ELF-1 (cell line): ENCODE measurements around the gene GNAT1.

Experiments used
- DNase-seq: peaks from one replicate; pipeline ENCODE4 v3.0.0-alpha.2; 2016; ENCODE audit warnings: low read depth, low spot score

The GNAT1 gene

DNA sequence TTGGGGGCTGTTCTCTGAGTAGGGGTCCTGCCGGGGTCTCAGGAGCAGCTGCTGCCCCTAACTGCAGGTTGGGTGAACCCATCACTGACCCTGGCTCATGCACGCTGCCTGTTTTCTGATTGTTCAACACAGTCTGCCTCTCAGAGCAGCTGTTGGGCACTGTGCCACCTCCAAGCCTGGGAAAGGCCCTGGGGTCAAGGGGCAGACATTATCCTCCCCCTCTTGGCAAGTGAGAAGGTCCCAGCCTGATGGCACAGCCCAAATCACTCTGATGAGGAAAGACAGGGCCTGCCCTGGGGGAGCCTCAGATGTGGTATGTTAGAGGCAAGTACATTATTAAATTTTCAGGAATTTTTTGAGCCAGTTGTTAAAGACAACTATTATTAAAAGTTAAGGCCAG, 14.1 kb upstream of the GNAT1 start:
- DNase-seq, result no peak

DNA sequence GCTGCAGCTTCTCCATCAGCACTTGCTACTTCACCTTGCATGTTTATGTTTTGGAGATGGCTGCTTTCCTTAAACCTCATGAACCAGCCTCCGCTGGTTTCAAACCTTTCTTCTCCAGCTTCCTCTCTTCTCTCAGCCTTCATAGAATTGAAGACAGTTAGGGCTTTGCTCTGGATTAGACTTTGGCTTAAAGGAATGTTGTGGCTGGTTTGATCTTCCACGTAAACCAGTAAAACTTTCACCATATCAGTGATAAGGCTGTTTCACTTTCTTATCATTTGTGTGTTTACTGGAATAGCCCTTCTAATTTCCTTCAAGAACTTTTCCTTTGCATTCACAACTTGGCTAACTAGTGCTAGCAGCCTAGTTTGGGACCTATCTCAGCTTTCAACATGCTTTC, 11.7 kb upstream of the GNAT1 start:
- no peak for DNase-seq

DNA sequence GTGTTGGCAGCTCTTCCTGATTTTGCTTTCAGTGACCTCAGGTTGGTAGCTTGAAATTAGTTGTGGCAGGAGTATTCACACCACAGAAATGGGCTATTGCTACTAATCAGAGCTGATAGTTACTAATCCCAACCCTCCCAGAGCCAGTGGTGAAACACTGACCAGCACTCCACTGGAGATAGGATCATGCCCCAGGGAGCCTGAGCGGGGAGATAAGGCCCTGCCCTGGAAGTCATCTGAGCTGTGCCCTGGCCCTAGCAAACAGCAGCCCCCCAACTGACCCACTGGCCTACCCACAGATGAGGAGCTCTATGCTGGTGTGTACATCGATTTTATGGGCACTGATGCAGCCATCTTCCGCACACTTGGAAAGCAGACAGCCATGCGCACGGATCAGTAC, 9.4 kb upstream of the GNAT1 start:
- no peak for DNase-seq

DNA sequence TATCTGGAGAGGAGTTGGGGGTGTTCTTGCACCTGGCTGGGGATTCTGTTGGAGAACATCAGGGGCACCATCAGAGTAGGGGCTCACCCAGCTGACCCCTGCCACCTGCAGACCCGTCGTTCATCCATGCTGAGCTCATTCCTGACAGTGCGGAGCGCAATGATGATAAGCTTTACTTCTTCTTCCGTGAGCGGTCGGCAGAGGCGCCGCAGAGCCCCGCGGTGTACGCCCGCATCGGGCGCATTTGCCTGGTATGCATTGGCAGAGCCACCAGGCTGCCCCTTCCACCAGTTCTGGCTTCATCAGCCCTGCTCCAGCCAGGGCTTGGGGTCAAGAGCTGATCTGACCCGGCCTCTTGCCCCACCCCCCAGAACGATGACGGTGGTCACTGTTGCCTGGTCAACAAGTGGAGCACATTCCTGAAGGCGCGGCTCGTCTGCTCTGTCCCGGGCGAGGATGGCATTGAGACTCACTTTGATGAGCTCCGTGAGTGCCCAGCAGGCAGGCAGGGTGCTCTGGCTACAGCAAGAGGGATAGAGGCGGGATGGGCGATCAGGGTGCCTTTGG, 8.8 kb upstream of the GNAT1 start:
- DNase-seq, result no peak

GRCh38 chr3:50183755-50184154, 7.7 kb upstream of the GNAT1 start:
- DNase-seq, result peak; percentile 61

- no peak for DNase-seq
Measured at GRCh38 chr3:50184242-50184978, 7.0 kb upstream of the GNAT1 start.

DNA sequence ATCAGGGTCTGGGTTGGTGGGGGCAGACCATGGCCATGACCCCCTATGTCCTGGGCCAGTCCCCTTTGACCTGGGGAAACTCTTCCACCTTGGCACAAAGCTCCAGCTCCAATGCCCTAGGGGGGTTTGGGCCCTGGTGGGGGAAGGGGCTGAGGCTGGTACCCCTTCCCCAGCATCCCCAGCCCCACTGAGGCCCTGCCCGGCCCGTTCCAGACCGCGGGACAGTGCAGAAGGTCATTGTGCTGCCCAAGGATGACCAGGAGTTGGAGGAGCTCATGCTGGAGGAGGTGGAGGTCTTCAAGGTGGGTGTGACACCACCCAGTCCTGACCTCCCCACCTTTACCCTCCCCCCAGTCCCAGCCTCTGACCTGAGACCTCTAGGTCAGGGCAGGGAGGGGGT, 6.2 kb upstream of the GNAT1 start:
- no peak for DNase-seq

DNA sequence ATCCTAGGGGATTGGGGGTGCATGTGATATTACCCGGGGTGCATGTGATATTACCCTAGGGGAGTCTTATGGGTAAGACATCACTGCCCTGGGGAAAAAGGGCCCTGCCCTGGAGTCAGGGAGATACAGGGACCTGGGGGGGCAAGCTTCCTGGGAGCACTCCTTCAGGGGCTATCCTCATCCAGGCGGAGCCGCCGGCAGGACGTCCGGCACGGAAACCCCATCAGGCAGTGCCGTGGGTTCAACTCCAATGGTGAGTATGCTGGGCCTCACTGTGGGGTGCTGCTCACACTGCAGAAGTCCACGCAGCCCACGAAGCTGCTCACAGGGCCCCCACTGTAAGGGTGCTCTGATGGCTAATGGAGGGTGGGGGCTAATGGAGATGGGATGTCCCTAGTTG, 5.3 kb upstream of the GNAT1 start:
- no peak for DNase-seq

GRCh38 chr3:50187750-50188149, 3.7 kb upstream of the GNAT1 start:
- no peak for DNase-seq

GRCh38 chr3:50189274-50189673, 2.1 kb upstream of the GNAT1 start:
- peak; percentile 78 for DNase-seq

GRCh38 chr3:50189989-50190388, 1.4 kb upstream of the GNAT1 start:
- no peak for DNase-seq

DNA sequence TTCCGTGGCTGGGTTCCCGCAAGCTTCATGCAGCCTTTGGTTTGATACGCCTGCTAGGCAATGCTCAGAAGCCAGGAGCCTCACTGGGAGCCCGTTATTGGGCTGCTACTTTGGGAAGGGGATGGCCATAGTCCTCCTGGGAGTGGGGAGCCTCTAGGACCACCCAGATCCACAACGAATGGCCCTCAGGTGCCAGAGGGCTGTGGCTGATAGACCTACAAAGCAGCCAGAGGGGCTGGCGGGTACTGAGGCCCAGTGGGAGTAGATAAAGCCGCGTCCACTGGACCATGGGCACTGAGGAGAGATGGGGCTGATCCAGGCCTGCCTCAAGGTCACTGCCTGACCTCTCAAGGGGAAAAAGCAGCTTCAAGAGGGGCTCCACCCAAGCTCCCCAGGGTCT, 714 bp downstream of the GNAT1 start:
- no peak for DNase-seq

- DNase-seq, result peak; percentile 92
Measured at GRCh38 chr3:50192689-50193141, 1.3 kb downstream of the GNAT1 start.

GRCh38 chr3:50193286-50193685, 1.9 kb downstream of the GNAT1 start:
- DNase-seq, result no peak

DNA sequence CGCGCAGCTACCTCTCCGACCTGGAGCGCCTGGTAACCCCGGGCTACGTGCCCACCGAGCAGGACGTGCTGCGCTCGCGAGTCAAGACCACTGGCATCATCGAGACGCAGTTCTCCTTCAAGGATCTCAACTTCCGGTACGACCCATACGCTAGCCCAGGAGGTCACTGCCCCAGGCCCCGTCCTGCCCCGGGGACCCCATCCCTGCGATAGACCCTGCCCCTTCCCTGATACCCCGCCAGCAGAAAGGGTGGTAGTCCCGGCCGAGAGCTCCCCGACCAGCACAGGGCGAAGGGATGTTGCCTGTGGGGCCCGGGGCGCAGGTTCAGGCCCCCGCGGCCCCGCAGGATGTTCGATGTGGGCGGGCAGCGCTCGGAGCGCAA, 2.3 kb downstream of the GNAT1 start:
- DNase-seq, result no peak

GRCh38 chr3:50194128-50194902, 2.9 kb downstream of the GNAT1 start:
- DNase-seq, result peak; percentile 87

DNA sequence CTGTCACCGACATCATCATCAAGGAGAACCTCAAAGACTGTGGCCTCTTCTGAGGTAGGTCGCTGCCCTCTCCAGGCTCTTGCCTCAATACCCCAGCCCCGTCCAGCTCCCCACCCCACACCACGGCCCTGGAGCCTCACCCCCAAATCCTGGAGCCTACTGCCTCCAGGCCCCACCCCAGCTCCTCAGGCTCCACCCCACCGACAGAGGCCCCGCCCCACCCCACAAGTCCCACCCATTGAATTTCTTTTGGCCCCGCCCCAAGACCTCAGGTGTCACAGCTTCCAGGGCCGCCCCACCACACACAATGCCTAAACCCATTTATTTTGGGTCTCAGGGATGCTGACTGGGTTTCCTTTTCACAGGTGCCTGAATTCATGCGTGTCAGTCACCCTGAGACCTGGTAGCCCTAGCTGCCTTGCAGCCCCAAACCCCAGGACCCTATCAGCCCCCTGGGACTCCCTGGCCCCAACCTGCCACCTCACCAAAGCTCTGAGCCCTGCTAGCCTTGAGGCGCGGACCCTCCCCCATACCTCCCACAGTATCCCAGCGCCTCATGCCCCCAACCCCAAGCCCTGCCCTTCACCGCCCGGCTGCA, 3.6 kb downstream of the GNAT1 start:
- no peak for DNase-seq

GRCh38 chr3:50195501-50196252, 4.3 kb downstream of the GNAT1 start:
- DNase-seq, result no peak

GRCh38 chr3:50196253-50196801, 4.9 kb downstream of the GNAT1 start:
- no peak for DNase-seq

- no peak for DNase-seq
Measured at GRCh38 chr3:50201573-50202315, 10.3 kb downstream of the GNAT1 start.
